ENCODE measurements around the gene TAF5L. TPM values are rescaled to one million over a fixed set of nuclear protein-coding genes. Genes with fewer than 3 reads are reported as not detected.
"Not testable (repeated sequence)": the region's sequence is repeated elsewhere in the genome, so short reads cannot be mapped to it uniquely, and the experiment has no call there.

TAF5L gene
- total and polyA plus RNA-seq, 2 experiments from 2014 or later = 5.4 to 13.0 TPM

DNA sequence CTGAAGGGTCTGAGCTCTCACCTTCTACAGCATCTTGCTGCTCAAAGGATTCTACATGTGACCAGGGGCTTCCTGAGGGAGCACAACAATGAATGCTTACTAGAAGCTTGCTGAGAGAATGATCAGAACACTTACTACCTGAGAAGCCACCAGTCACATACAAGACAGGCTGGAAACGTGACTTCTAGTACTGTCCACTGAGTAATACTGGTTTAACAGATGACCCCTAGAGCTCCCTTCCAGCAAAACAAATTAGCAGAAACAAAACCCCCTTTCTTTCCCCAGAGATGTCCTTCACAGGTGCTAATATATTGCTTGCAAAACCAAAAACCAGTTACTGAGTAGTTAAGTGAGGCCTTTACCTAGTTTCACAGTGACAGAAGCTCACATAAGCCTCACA, 2.1 kb downstream of the TAF5L start:
- H4K20me1 ChIP-seq (ENCODE audit: insufficient read depth, poor library complexity, severe bottlenecking) = peaks cover 40% of the 10 kb centered on the region
- H2AFZ ChIP-seq = no peak overlapping the region
- H3K4me1 ChIP-seq (ENCODE audit: insufficient read depth) = peaks cover 21% of the 10 kb centered on the region
- H3K27ac ChIP-seq = no peak overlapping the region
- no peak overlapping the region for H3K4me3 ChIP-seq
- DNase-seq (ENCODE audit: low spot score) = no peak
- no peaks in the 10 kb centered on the region for H3K36me3 ChIP-seq (replicated peaks; ENCODE audit: insufficient read depth, low read depth)
- no peaks in the 10 kb centered on the region for H3K9me2 ChIP-seq (replicated peaks; ENCODE audit: insufficient read depth)
- no peaks in the 10 kb centered on the region for H3K27me3 ChIP-seq
- H3K79me2 ChIP-seq = peaks cover 86% of the 10 kb centered on the region
- TF ChIP-seq, protein P1, sequence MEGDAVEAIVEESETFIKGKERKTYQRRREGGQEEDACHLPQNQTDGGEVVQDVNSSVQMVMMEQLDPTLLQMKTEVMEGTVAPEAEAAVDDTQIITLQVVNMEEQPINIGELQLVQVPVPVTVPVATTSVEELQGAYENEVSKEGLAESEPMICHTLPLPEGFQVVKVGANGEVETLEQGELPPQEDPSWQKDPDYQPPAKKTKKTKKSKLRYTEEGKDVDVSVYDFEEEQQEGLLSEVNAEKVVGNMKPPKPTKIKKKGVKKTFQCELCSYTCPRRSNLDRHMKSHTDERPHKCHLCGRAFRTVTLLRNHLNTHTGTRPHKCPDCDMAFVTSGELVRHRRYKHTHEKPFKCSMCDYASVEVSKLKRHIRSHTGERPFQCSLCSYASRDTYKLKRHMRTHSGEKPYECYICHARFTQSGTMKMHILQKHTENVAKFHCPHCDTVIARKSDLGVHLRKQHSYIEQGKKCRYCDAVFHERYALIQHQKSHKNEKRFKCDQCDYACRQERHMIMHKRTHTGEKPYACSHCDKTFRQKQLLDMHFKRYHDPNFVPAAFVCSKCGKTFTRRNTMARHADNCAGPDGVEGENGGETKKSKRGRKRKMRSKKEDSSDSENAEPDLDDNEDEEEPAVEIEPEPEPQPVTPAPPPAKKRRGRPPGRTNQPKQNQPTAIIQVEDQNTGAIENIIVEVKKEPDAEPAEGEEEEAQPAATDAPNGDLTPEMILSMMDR (IDR thresholded peaks at IDR 0.05; ENCODE audit: poor library complexity) = no peak
- TF ChIP-seq EZH2 (IDR thresholded peaks at IDR 0.05; ENCODE audit: borderline replicate concordance) = no peak
- no peak for TF ChIP-seq EZH2phosphoT487 (IDR thresholded peaks at IDR 0.05; ENCODE audit: low read depth, severe bottlenecking, unreplicated experiment)
- WGBS (ENCODE audit: low lambda C conversion rate, missing lambda C conversion rate) = 75% methylated on average over 1 of the region's 1 CpG
- H3K9me3 ChIP-seq (ENCODE audit: low read depth) = no peaks in the 10 kb centered on the region
- peak overlapping the region; percentile 94 for H3K4me2 ChIP-seq

DNA sequence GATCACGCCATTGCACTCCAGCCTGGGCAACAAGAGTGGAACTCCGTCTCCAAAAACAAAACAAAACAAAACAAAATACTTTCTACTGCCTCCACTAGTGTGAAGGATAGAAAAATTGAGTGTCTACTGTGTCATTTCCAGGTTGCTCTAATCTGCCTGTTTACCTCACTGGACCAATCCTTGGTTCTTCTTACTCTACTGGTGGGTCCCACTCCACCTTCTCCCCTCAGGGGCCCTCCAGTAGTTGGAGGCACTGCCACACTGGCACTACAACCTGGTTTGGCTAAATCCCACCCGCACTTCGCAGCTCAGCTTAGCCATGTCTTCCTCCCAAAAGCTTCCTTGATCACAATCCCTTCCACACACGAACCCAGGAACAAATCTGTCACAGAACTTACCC, 2.7 kb downstream of the TAF5L start:
- Histone ChIP-seq H2AFZ (no peak overlapping the region), H3K27ac (no peak overlapping the region), H3K9me2 (replicated peaks; ENCODE audit: insufficient read depth) (no peaks in the 10 kb centered on the region), H3K27me3 (no peaks in the 10 kb centered on the region), H3K79me2 (peaks cover 86% of the 10 kb centered on the region), H4K20me1 (ENCODE audit: insufficient read depth, poor library complexity, severe bottlenecking) (peaks cover 40% of the 10 kb centered on the region), H3K4me1 (ENCODE audit: insufficient read depth) (peaks cover 21% of the 10 kb centered on the region), H3K4me3 (no peak overlapping the region), H3K9me3 (ENCODE audit: low read depth) (no peaks in the 10 kb centered on the region), H3K36me3 (replicated peaks; ENCODE audit: insufficient read depth, low read depth) (no peaks in the 10 kb centered on the region), H3K4me2 (no peak overlapping the region)
- 96% methylated on average over 5 of the region's 5 CpGs for WGBS (ENCODE audit: low lambda C conversion rate, missing lambda C conversion rate)
- DNase-seq (ENCODE audit: low spot score) = no peak
- TF ChIP-seq EZH2phosphoT487 (IDR thresholded peaks at IDR 0.05; ENCODE audit: low read depth, severe bottlenecking, unreplicated experiment) = no peak
- TF ChIP-seq, protein P1 (IDR thresholded peaks at IDR 0.05; ENCODE audit: poor library complexity) = no peak
- TF ChIP-seq EZH2 (IDR thresholded peaks at IDR 0.05; ENCODE audit: borderline replicate concordance) = no peak

DNA sequence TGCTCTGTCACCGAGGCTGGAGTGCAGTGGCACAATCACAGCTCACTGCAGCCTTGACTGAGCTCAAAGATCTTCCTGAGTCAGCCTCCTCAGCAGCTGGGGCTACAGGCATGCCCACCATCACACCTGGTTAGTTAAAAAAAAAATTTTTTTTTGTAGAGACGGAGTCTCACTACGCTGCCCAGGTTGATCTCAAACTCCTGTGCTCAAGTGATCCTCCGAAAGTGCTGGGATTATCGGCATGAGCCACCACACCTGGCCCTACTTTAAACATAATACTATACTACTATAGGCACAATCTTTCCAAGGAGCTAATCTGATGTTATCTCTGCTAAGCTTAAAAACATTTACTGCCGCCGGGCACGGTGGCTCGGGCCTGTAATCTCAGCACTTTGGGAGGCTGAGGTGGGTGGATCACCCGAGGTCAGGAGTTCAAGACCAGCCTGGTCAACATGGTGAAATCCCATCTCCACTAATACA, 3.2 kb downstream of the TAF5L start:
- H3K4me2 ChIP-seq; H3K9me3 ChIP-seq (ENCODE audit: low read depth); H3K27ac ChIP-seq; H2AFZ ChIP-seq; DNase-seq (ENCODE audit: low spot score); H3K36me3 ChIP-seq (replicated peaks; ENCODE audit: insufficient read depth, low read depth); H3K4me3 ChIP-seq; H3K27me3 ChIP-seq; H3K9me2 ChIP-seq (replicated peaks; ENCODE audit: insufficient read depth): not testable (repeated sequence)
- Histone ChIP-seq H3K4me1 (ENCODE audit: insufficient read depth) (peaks cover 20% of the 10 kb centered on the region), H4K20me1 (ENCODE audit: insufficient read depth, poor library complexity, severe bottlenecking) (peaks cover 40% of the 10 kb centered on the region), H3K79me2 (peaks cover 86% of the 10 kb centered on the region)
- WGBS (ENCODE audit: low lambda C conversion rate, missing lambda C conversion rate) = 69% methylated on average over 10 of the region's 10 CpGs

DNA sequence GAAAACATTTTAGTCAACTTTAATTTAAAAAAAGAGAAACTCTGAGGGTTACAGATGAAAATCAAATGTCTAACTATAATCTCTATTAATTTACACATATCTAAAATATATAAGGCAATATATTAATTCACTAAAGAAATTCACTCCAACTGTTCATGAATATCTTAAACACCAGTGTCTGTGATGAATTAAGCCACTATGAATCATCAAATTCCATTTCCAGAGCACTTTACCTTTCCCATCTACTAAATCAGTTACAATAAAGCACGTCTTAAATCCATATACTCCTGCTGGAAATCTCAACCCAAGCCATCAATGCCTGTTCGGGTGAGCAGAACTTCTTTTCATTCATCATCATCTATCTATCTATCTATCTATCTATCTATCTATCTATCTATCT, 4.3 kb downstream of the TAF5L start:
- H2AFZ ChIP-seq = no peak overlapping the region
- H3K4me1 ChIP-seq (ENCODE audit: insufficient read depth) = peaks cover 13% of the 10 kb centered on the region
- no peak overlapping the region for H3K27ac ChIP-seq
- H3K4me3 ChIP-seq = no peak overlapping the region
- peaks cover 86% of the 10 kb centered on the region for H3K79me2 ChIP-seq
- WGBS (ENCODE audit: low lambda C conversion rate, missing lambda C conversion rate) = 79% methylated on average over 2 of the region's 2 CpGs
- H3K9me3 ChIP-seq (ENCODE audit: low read depth) = no peaks in the 10 kb centered on the region
- no peaks in the 10 kb centered on the region for H3K36me3 ChIP-seq (replicated peaks; ENCODE audit: insufficient read depth, low read depth)
- no peak for TF ChIP-seq EZH2phosphoT487 (IDR thresholded peaks at IDR 0.05; ENCODE audit: low read depth, severe bottlenecking, unreplicated experiment)
- TF ChIP-seq, protein P1 (IDR thresholded peaks at IDR 0.05; ENCODE audit: poor library complexity) = no peak
- TF ChIP-seq EZH2 (IDR thresholded peaks at IDR 0.05; ENCODE audit: borderline replicate concordance) = no peak
- peaks cover 49% of the 10 kb centered on the region for H4K20me1 ChIP-seq (ENCODE audit: insufficient read depth, poor library complexity, severe bottlenecking)
- no peaks in the 10 kb centered on the region for H3K9me2 ChIP-seq (replicated peaks; ENCODE audit: insufficient read depth)
- no peak overlapping the region for H3K4me2 ChIP-seq
- DNase-seq (ENCODE audit: low spot score) = no peak
- H3K27me3 ChIP-seq = no peaks in the 10 kb centered on the region

All from hepatocyte (in vitro differentiated cells).